HL-60 (cell line): ENCODE data around the gene OR13C4.

Source experiments
- DNase-seq, 2 experiments: peaks; one replicate each; pipeline ENCODE4 v3.0.0-alpha.2; 2010 to 2020; ENCODE audit warnings: low read depth in 1 of 2, low spot score in 1 of 2
- H3K27ac ChIP-seq: fragments of 250-450 bp; sonication (Bioruptor Pico); replicated peaks from 2 replicates; pipeline ENCODE4 v1.5.1; 2020; ENCODE audit warnings: mild to moderate bottlenecking, moderate library complexity
- H3K27me3 ChIP-seq: fragments of 250-450 bp; sonication (Bioruptor Pico); 2 replicates; pipeline ENCODE4 v1.5.1; 2021; ENCODE audit warnings: mild to moderate bottlenecking, moderate library complexity; ENCODE audit not compliant: insufficient read depth, poor library complexity, severe bottlenecking
- H3K4me3 ChIP-seq: replicated peaks from 2 replicates; pipeline ENCODE4 v1.5.1; 2011; ENCODE audit warnings: mild to moderate bottlenecking, control low read depth, low read length; ENCODE audit not compliant: insufficient read depth
- CTCF ChIP-seq: IDR thresholded peaks from one replicate; pipeline ENCODE4 v1.5.1; 2011; ENCODE audit warnings: low read length, control low read depth, inconsistent platforms; ENCODE audit not compliant: insufficient read depth
- GABPA ChIP-seq: IDR thresholded peaks from 2 replicates; pipeline ENCODE4 v1.6.1; 2012; ENCODE audit warnings: low read depth
- POLR2AphosphoS5 ChIP-seq: IDR thresholded peaks from 2 replicates; pipeline ENCODE4 v1.6.1; 2012; ENCODE audit warnings: low read depth
- REST ChIP-seq: IDR thresholded peaks from 2 replicates; pipeline ENCODE4 v1.6.1; 2012; ENCODE audit warnings: low read depth; ENCODE audit not compliant: insufficient replicate concordance
- SPI1 ChIP-seq: IDR thresholded peaks from 2 replicates; pipeline ENCODE4 v1.6.1; 2012; ENCODE audit warnings: low read depth, mild to moderate bottlenecking, borderline replicate concordance

Gene OR13C4

GRCh38 chr9:104494808-104495207, 32.2 kb downstream of the OR13C4 start:
- no peak for TF ChIP-seq REST
- TF ChIP-seq CTCF: no peak
- no peak for TF ChIP-seq POLR2AphosphoS5
- no peak for TF ChIP-seq GABPA
- TF ChIP-seq SPI1: no peak
- H3K27ac ChIP-seq: no peak overlapping the region
- no peak for DNase-seq
- H3K27me3 ChIP-seq: no peaks in the 10 kb centered on the region
- no peak overlapping the region for H3K4me3 ChIP-seq

- Histone ChIP-seq H3K27me3 (no peaks in the 10 kb centered on the region), H3K4me3 (no peak overlapping the region), H3K27ac (no peak overlapping the region)
- TF ChIP-seq REST (no peak), SPI1 (no peak), POLR2AphosphoS5 (no peak), GABPA (no peak), CTCF (no peak)
- DNase-seq: no peak
These were observed 42.0 kb downstream of the OR13C4 start for GRCh38 chr9:104485014-104485413.

GRCh38 chr9:104482921-104483570, 44.0 kb downstream of the OR13C4 start:
- no peak for DNase-seq
- Histone ChIP-seq H3K27ac (no peak overlapping the region), H3K4me3 (no peak overlapping the region), H3K27me3 (no peaks in the 10 kb centered on the region)
- no peak for TF ChIP-seq GABPA
- no peak for TF ChIP-seq POLR2AphosphoS5
- no peak for TF ChIP-seq SPI1
- no peak for TF ChIP-seq REST
- TF ChIP-seq CTCF: no peak
